ENCODE data around the gene GPC3.

The GPC3 gene

DNA sequence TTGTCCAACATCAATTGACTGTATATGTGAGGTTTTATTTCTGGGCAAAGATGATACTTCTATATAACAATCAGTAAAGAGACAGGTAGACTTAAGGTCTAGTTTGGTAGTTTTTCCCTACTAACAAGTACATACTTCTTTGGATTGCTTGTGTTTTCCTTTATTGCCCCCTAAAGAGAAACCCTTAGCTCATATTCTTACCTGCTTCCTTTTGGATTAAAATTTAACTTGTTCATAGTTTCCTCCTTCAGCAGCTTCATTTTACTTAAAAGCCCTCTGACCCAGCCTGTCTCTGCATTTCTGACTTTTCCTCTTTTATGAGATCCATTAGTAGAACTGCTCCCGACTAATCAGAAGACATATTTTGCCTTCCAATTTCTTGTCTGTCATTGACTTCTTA is 494.4 kb downstream of the GPC3 start:
- no peak for DNase-seq
